ENCODE measurements around the gene LIMD2.
"Not testable (repeated sequence)": the region's sequence is repeated elsewhere in the genome, so short reads cannot be mapped to it uniquely, and the experiment has no call there.

Gene LIMD2

GRCh38 chr17:63699638-63700527 is at the start of gene LIMD2:
TSS of gene LIMD2 (minus strand) at chr17:63700125. CDS start at chr17:63699298, 827 bp downstream.
- peak; percentile 90 for DNase-seq

GRCh38 chr17:63741408-63742173 is 41.7 kb upstream of the LIMD2 start, which contains the start of gene STRADA:
TSS of gene STRADA (minus strand) at chr17:63741799. CDS start at chr17:63728369, 13,430 bp downstream.
- peak; percentile 99 for DNase-seq

- no peak for DNase-seq
These were observed 41.1 kb upstream of the LIMD2 start for GRCh38 chr17:63741143-63741407.

DNA sequence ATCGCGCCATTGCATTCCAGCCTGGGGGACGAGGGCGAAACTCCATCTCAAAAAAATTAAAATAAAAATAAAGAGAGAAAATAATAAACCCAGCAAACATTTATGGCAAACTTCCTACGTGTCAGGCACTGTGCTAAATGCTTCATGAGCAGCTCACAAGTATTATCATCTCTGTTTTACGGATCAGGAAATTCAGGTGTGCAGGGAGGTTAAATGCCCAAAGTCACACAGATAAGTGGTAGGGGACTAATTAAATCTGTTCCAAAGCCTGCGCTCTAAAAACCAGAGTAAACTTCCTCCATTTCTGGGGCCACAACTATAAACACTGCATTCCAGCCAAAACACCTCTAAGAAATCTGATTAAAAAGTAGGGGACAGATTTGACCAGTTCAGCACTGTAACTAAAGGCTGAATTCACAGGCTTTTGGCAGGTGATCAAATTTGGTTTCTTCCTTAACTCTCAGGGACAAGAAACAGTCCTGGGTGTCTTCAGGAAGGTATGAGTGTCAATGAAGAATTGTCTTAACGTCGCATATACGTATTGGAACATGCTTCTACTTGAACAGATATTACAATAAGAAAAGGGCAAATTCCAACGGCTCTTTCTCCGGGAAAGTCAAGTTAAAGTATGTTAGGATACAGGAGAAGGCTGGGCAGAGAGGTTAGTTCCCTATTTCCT is 40.7 kb upstream of the LIMD2 start:
- peak; percentile 27 for DNase-seq

GRCh38 chr17:63735691-63736090 is 35.8 kb upstream of the LIMD2 start:
- no peak for DNase-seq

DNA sequence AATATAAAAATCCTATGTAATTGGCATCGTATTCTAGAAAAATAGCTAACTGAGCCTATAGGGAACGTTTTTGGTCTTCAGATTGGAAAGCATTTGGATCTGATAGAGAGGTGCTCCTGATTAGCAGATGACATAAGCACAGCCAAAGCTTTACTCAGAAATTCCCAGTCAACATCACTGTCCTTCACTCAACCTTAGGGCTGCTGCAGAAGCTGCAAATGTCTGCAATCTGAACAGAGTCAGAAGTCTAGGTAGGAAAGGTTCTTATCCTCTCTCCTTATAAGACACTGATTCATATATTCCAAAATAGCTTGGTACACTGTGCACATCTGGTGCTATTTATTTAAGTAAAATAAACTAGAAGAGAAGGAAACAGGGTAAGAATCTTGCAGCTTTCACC is 22.5 kb upstream of the LIMD2 start:
- DNase-seq, result no peak

- DNase-seq, result not testable (repeated sequence)
These were observed 20.3 kb upstream of the LIMD2 start for GRCh38 chr17:63720194-63720593.

DNA sequence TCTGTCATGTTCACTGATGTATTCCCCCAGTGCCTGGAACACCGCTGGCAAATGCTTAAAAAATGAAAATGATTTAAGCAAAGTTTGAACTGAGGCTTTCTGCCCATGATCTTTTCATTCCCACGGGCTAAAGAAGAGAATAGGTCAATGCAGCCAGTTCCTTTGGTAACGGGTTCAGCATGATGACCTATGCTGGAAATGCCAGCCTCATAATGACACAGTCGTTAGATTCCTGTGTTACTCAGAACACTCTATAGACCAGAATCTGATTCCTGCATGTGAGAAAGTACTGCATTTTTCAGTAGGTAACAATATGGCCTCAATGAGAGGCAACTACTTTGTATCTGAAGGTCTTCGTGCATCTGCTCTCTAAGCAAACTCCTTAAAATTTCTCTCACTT is 19.1 kb upstream of the LIMD2 start:
- DNase-seq, result no peak

DNA sequence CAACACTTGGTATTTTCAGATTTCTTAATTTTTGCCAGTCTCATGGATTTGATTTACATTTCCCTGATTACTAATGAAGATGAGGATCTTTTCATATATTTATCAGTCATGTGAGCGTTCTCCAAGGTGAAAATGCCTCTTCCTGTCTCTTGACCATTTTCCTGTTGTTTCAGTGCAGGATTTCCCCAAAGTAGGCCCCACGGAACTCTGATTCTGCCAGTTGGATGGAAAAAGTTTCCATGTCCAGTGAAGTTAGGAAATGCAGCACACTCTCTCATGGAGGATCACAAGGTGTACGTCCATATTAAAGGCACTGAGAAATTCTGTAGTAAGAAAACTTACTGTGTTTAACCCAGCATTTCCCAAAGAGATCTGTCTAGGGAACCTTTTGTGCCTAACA is 16.5 kb upstream of the LIMD2 start:
- DNase-seq, result no peak

DNA sequence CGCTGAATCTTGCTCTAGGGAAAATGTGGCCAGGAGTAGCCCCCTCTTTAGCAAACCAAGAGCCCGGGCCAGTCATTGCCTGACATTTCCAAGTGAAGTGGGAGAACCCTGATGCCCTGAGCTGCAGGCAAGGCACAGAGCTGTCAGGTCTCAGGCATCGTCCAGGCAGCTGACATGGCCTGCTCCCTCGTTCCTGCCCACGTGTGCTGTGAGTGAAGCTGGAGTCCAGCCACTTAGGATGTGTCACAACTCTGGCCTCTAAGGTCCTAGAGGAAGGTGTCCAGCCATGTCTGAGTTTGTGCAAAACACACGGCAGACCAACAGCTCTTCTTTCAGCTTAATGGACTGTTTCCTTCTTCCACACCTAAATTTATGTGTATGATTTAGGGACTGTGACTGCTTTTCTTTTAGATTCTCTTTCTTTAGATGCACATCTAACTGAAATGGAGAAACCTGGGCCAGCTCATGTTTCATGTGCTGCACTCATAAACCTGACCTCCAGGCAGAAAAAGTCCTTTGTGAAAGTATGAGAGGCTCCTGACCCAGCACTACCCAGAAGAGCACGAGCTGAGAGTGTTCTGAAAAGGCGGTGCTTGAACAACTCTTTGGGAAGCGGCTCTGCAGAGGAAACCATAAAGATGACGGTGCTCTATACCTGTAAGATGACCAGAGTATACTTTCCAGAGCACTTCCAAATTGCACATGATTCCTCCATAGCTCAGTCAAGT is 14.8 kb upstream of the LIMD2 start:
- no peak for DNase-seq

DNA sequence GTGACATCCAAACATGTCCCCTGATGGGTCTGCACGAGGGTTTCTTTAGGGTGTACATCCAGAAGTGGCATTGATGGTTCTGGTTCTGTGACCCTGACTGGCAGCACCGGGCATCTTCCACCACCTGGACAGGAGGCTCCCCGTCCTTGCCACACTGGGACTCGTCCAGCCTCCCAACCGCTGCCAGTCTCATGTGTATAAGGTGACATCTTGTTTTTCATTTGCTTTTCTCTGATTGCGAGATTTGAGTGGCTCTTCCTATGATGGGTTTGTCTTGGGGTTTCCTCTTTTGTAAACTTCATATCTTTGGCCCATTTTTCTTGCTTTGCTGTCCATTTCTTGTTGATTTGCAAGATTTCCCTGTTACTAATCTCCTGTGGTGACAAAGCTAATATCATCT is 9.2 kb upstream of the LIMD2 start:
- no peak for DNase-seq

- no peak for DNase-seq
These were observed 7.2 kb upstream of the LIMD2 start for GRCh38 chr17:63707151-63707550.

DNA sequence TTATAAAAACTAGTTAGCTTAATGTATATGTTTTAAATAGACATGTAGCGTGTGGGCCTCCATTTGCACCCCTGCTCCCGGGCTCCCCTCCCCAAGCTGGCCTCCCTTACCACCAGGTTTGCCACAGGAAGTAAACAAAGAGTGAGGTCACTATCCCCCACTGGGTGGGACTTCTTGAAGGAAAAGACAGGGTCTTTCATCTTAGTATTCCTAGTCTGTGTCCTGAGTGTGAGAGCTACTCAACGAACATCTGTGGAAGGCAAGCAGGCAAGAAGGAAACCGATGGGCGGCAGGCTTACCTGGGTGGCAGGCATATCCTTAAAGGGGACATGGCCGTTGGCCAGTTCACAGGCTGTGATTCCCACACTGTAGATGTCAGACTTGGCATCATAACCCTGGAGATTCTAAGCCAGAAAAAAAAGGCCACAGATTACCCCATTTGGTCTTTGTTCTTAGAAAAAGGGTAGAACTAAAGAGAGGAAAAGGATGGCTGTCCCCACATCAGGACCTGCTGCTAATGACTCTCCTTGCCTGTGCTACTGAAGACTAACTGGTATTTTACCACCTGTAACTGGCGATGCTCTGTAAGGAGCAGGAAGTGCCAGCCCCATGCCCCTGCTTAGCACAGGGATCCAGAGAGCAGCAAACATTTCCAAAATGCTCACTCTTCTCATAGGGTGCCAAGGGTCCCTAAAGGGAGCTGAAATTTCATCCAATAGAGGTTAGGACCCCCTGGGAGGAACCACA is 6.6 kb upstream of the LIMD2 start:
- no peak for DNase-seq

DNA sequence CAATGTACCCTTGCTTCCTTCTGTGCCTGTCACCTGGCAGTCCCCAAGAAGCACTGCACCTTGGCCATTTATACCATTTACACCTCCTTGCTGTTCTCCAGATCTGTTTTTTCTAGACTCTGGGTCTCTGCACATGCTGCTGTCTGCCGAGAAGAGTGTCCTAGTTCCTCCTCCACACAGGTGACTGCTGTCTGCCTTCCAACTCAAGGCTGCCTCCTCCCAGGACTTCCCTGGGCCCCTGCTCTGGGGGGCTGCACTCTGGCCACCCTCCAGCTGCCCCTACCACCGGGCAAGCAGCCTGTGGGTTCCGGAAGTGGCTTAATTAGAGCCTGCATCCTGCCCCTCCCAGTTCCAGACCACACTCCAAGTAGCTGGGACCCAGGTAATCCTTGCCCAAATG is 5.7 kb upstream of the LIMD2 start:
- no peak for DNase-seq

GRCh38 chr17:63704836-63705235 is 4.9 kb upstream of the LIMD2 start:
- no peak for DNase-seq

- DNase-seq, result no peak
These were observed 4.3 kb upstream of the LIMD2 start for GRCh38 chr17:63704259-63704576.

GRCh38 chr17:63703556-63704258 is 3.8 kb upstream of the LIMD2 start:
- DNase-seq, result no peak

DNA sequence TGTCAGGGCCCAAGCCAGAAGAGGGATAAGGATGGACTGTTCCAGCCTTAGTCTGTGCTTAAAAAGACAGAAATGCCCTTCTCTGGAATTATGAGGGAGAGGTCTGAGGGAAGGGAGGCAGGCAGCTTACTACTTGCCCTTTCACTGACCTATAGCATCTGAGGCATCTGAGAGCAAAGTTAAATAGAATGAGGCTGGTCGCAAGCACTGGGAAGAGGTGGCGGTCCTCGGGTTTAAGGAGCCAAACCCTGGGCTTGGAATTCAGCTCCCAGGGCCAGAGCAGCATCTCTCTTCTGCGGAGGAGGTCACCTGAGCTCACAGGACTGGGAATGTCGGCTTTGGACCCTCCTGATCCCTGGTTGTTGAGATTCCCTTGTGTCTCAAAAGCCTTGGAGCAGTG is 3.1 kb upstream of the LIMD2 start:
- DNase-seq, result no peak

- no peak for DNase-seq
These were observed 2.7 kb upstream of the LIMD2 start for GRCh38 chr17:63702721-63703015.

DNA sequence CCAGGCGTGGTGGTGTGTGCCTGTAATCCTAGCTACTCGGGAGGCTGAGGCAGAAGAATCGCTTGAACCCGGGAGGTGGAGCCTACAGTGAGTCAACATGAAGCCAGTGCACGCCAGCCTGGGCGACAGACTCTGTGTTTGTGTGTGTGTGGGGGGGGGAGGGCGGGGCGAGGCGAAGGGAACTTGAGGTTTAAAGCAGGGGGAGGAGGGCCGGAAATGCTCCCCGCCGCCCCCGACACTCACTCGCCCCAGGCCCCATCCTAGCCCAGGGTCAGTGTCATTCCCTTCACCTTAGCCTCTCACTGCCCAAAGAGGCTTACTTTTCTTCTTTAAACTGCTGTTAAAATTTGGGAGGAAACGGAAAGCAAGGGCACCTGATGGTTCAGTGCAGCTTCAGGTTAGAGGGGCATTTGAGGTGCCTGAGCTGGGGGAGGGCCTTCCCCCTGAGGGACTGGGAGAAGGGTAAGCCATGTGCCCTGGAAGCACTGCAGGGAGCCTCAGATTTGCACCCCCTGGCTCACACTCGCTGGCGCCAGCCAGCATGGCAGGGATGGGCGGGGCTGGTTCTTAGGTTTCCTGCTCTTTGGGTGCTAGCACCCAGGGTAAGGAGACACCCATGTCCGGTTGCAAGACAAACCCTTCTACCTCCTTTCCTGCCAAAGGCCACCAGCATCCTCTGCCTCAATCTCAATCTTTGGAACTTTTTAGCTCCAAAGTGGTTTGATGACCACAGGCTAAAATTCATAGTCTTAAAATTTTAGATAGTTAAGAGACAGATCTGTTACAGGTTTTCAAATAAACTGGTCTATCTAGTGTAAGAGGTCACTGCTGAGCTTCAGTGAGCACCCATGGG is 2.2 kb upstream of the LIMD2 start:
- peak; percentile 89 for DNase-seq

- DNase-seq, result no peak
These were observed 1.5 kb upstream of the LIMD2 start for GRCh38 chr17:63701456-63701820.

Measured in hematopoietic multipotent progenitor cell treated with erythropoietin and hydrocortisone succinate and interleukin-3 and kit ligand, for 4 days (in vitro differentiated cells).